GM12873 (cell line): ENCODE measurements around the gene IQCM.

Source experiments
- TF ChIP-seq, protein P1 (sequence below): IDR thresholded peaks from 2 replicates; pipeline ENCODE4 v1.5.1; 2012; ENCODE audit warnings: low read depth, mild to moderate bottlenecking, moderate library complexity, low read length, control low read depth; ENCODE audit not compliant: insufficient read depth; ENCODE audit errors: missing control alignments

Gene IQCM

GRCh38 chr4:149831656-149832208 is 16.1 kb upstream of the IQCM start:
- TF ChIP-seq, protein P1, sequence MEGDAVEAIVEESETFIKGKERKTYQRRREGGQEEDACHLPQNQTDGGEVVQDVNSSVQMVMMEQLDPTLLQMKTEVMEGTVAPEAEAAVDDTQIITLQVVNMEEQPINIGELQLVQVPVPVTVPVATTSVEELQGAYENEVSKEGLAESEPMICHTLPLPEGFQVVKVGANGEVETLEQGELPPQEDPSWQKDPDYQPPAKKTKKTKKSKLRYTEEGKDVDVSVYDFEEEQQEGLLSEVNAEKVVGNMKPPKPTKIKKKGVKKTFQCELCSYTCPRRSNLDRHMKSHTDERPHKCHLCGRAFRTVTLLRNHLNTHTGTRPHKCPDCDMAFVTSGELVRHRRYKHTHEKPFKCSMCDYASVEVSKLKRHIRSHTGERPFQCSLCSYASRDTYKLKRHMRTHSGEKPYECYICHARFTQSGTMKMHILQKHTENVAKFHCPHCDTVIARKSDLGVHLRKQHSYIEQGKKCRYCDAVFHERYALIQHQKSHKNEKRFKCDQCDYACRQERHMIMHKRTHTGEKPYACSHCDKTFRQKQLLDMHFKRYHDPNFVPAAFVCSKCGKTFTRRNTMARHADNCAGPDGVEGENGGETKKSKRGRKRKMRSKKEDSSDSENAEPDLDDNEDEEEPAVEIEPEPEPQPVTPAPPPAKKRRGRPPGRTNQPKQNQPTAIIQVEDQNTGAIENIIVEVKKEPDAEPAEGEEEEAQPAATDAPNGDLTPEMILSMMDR: no peak

GRCh38 chr4:149830823-149831222 is 15.2 kb upstream of the IQCM start:
- TF ChIP-seq, protein P1: no peak

DNA sequence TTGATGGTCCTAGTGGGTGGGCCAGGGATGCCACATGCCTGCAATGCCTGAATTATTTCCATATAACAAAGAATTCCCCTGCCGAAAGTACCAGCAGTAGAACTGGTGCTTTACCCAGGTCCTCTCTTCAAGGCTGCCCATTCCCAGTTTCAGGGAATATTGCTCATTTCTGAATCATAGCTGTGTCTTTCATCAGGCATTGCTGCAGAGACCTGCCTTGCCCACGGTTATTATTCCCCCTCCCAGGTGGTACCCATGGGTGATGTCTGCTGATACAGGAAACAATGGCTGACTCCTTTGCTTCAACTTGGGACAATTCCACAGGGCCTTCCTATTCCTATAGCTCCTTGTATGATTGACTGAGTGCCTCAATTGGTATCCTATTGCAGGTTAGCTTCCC is 9.7 kb upstream of the IQCM start:
- TF ChIP-seq, protein P1: no peak

GRCh38 chr4:149823769-149824221 is 8.2 kb upstream of the IQCM start:
- TF ChIP-seq, protein P1: no peak

GRCh38 chr4:149801416-149801815 is 14.2 kb downstream of the IQCM start:
- TF ChIP-seq, protein P1: no peak

DNA sequence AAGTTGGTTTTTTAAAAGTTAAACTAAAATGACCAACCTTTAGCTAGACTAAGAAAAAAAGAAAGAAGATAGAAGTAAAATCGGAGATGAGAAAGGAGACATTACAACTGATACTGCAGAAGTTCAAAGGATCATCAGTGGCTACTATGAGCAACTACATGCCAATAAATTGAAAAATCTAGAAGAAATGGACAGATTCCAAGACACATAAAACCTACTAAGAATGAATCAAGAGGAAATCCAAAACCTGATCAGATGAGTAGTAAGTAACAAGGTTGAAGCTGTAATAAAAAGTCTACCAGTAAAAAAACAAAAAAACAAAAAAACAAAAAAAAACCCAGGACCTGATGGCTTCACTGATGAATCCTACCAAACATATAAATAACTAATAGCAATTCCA is 16.1 kb downstream of the IQCM start:
- TF ChIP-seq, protein P1: no peak

- TF ChIP-seq, protein P1: no peak
Measured at GRCh38 chr4:149796381-149796780, 19.3 kb downstream of the IQCM start.
